Vagina (tissue), 2 donors: ENCODE measurements around the gene CNGB1. TPM values are rescaled to one million over a fixed set of nuclear protein-coding genes. Genes with fewer than 3 reads are reported as not detected.

Experiments
- DNase-seq, 2 donors: peaks; one replicate each; pipeline ENCODE4 v3.0.0-alpha.2; 2017; ENCODE audit errors: extremely low spot score in 2 of 2
- H3K27ac ChIP-seq: fragments of 200-600 bp; sonication (generic); one replicate; pipeline ENCODE4 v1.5.1; 2019
- H3K27me3 ChIP-seq: fragments of 200-600 bp; sonication (generic); one replicate; pipeline ENCODE4 v1.5.1; 2019
- H3K36me3 ChIP-seq, 2 donors: fragments of 200-600 bp; sonication (generic); one replicate each; pipeline ENCODE4 v1.5.1; 2017 to 2019
- H3K4me1 ChIP-seq: fragments of 200-600 bp; sonication (generic); one replicate; pipeline ENCODE4 v1.5.1; 2019
- H3K4me3 ChIP-seq, 2 donors: fragments of 200-600 bp; sonication (generic); 1 replicate in 1 of 2; 2 replicates in 1 of 2; pipeline ENCODE4 v1.5.1; 2016 to 2019
- H3K9me3 ChIP-seq: fragments of 200-600 bp; sonication (generic); one replicate; pipeline ENCODE4 v1.5.1; 2019
- CTCF ChIP-seq, 3 experiments: fragments of 450-650 bp in 2 of 3; fragments of 200-600 bp in 1 of 3; sonication (generic) in 1 of 3; IDR thresholded peaks; one replicate each; pipeline ENCODE4 v1.5.1; 2017 to 2019; ENCODE audit warnings: antibody characterized with exemption in 3 of 3, mild to moderate bottlenecking in 2 of 3, moderate library complexity in 2 of 3
- POLR2A ChIP-seq, 2 donors: fragments of 450-650 bp; IDR thresholded peaks; one replicate each; pipeline ENCODE4 v1.6.1; 2017; ENCODE audit warnings: antibody characterized with exemption in 2 of 2, mild to moderate bottlenecking in 2 of 2, moderate library complexity in 2 of 2
- POLR2AphosphoS5 ChIP-seq, 2 donors: sonication (generic); formaldehyde crosslinking; IDR thresholded peaks; one replicate each; pipeline ENCODE4 v1.9.0; 2017; ENCODE audit warnings: antibody characterized with exemption in 2 of 2, mild to moderate bottlenecking in 2 of 2, low read depth in 1 of 2; ENCODE audit not compliant: insufficient read depth in 1 of 2
- intact Hi-C: fragments of 100-400 bp; cut with DNase I; formaldehyde crosslinking; loops from one replicate; pipeline ENCODE4 v1.15.1; 2023
- total RNA-seq: library from RNA; depleted of rRNA; stranded (reverse); fragments of >200 nt; gene quantifications from one replicate; pipeline ENCODE4 v1.2.3, GENCODE V29; 2016

CNGB1 gene
- total RNA-seq, 1 donor from 2014 or later = not detected

GRCh38 chr16:57956270-57956808, 14.6 kb downstream of the CNGB1 start:
- intact Hi-C loops = no loop called here
- no peak for TF ChIP-seq POLR2A (IDR thresholded peaks at IDR 0.05)
- TF ChIP-seq POLR2AphosphoS5 (IDR thresholded peaks at IDR 0.05; ENCODE audit: insufficient read depth in 1 of 2, low read depth in 1 of 2) = no peak
- no peak for TF ChIP-seq CTCF (IDR thresholded peaks at IDR 0.05)

GRCh38 chr16:57955572-57956188, 15.2 kb downstream of the CNGB1 start:
- TF ChIP-seq POLR2AphosphoS5 (IDR thresholded peaks at IDR 0.05; ENCODE audit: insufficient read depth in 1 of 2, low read depth in 1 of 2) = no peak
- no peak for TF ChIP-seq CTCF (IDR thresholded peaks at IDR 0.05)
- TF ChIP-seq POLR2A (IDR thresholded peaks at IDR 0.05) = no peak
- no peaks in the 10 kb centered on the region for H3K36me3 ChIP-seq
- no peaks in the 10 kb centered on the region for H3K27me3 ChIP-seq
- H3K9me3 ChIP-seq = no peaks in the 10 kb centered on the region
- intact Hi-C loops = no loop called here
- H3K4me3 ChIP-seq = no peak overlapping the region
- H3K4me1 ChIP-seq = no peaks in the 10 kb centered on the region
- DNase-seq = no peak
- no peak overlapping the region for H3K27ac ChIP-seq

More at GRCh38 chr16:57956270-57956808, 14.6 kb downstream of the CNGB1 start:
- Histone ChIP-seq H3K27ac (no peak overlapping the region), H3K4me3 (no peak overlapping the region), H3K36me3 (no peaks in the 10 kb centered on the region), H3K9me3 (no peaks in the 10 kb centered on the region), H3K27me3 (no peaks in the 10 kb centered on the region), H3K4me1 (no peaks in the 10 kb centered on the region)
- no peak for DNase-seq

- Histone ChIP-seq H3K27ac (no peak overlapping the region), H3K27me3 (no peaks in the 10 kb centered on the region), H3K4me3 (no peak overlapping the region), H3K9me3 (no peaks in the 10 kb centered on the region), H3K36me3 (no peaks in the 10 kb centered on the region), H3K4me1 (no peaks in the 10 kb centered on the region)
- TF ChIP-seq CTCF (IDR thresholded peaks at IDR 0.05) (no peak), POLR2AphosphoS5 (IDR thresholded peaks at IDR 0.05; ENCODE audit: insufficient read depth in 1 of 2, low read depth in 1 of 2) (no peak), POLR2A (IDR thresholded peaks at IDR 0.05) (no peak)
- DNase-seq = no peak
- intact Hi-C loops = no loop called here
Observed at GRCh38 chr16:57953857-57954256, 17.1 kb downstream of the CNGB1 start.

- intact Hi-C loops = no loop called here
- Histone ChIP-seq H3K9me3 (no peaks in the 10 kb centered on the region), H3K36me3 (no peaks in the 10 kb centered on the region), H3K4me3 (no peak overlapping the region), H3K27ac (no peak overlapping the region), H3K27me3 (no peaks in the 10 kb centered on the region), H3K4me1 (no peaks in the 10 kb centered on the region)
- no peak for DNase-seq
- TF ChIP-seq POLR2AphosphoS5 (IDR thresholded peaks at IDR 0.05; ENCODE audit: insufficient read depth in 1 of 2, low read depth in 1 of 2) (no peak), CTCF (IDR thresholded peaks at IDR 0.05) (no peak), POLR2A (IDR thresholded peaks at IDR 0.05) (no peak)
Observed at GRCh38 chr16:57952909-57953308, 18.0 kb downstream of the CNGB1 start.

GRCh38 chr16:57951204-57951960, 19.5 kb downstream of the CNGB1 start:
- intact Hi-C loops = no loop called here

More at GRCh38 chr16:57951204-57951960, 19.5 kb downstream of the CNGB1 start:
- H3K4me1 ChIP-seq = no peaks in the 10 kb centered on the region
- DNase-seq = no peak
- H3K27ac ChIP-seq = no peak overlapping the region
- H3K9me3 ChIP-seq = no peaks in the 10 kb centered on the region
- no peak overlapping the region for H3K4me3 ChIP-seq
- H3K27me3 ChIP-seq = no peaks in the 10 kb centered on the region
- H3K36me3 ChIP-seq = no peaks in the 10 kb centered on the region
- TF ChIP-seq POLR2AphosphoS5 (IDR thresholded peaks at IDR 0.05; ENCODE audit: insufficient read depth in 1 of 2, low read depth in 1 of 2) (no peak), CTCF (IDR thresholded peaks at IDR 0.05) (no peak), POLR2A (IDR thresholded peaks at IDR 0.05) (no peak)
